GM19452 (cell line): ENCODE results near the gene LPP.

Experiments used
- ATAC-seq: cut with Tn5 transposase; IDR thresholded peaks from one replicate; pipeline ENCODE4 v1.9.1; 2021; ENCODE audit not compliant: unreplicated experiment

The LPP gene

GRCh38 chr3:188455748-188456147 is 301.8 kb downstream of the LPP start:
- ATAC-seq = no peak

GRCh38 chr3:188458756-188459155 is 304.8 kb downstream of the LPP start:
- no peak for ATAC-seq

GRCh38 chr3:188465311-188465710 is 311.4 kb downstream of the LPP start:
- no peak for ATAC-seq

- no peak for ATAC-seq
Observed at GRCh38 chr3:188468196-188468595, 314.2 kb downstream of the LPP start.

- ATAC-seq = no peak
Observed at GRCh38 chr3:188468662-188469061, 314.7 kb downstream of the LPP start.

- no peak for ATAC-seq
Observed at GRCh38 chr3:188469228-188469885, 315.4 kb downstream of the LPP start.

- no peak for ATAC-seq
Observed at GRCh38 chr3:188470508-188471130, 316.7 kb downstream of the LPP start.

GRCh38 chr3:188471723-188472122 is 317.8 kb downstream of the LPP start:
- ATAC-seq = no peak

- no peak for ATAC-seq
Observed at GRCh38 chr3:188472336-188472735, 318.4 kb downstream of the LPP start.

- ATAC-seq = no peak
Observed at GRCh38 chr3:188473045-188473444, 319.1 kb downstream of the LPP start.

- ATAC-seq = no peak
Observed at GRCh38 chr3:188473591-188474288, 319.8 kb downstream of the LPP start.

GRCh38 chr3:188476935-188477334 is 323.0 kb downstream of the LPP start:
- ATAC-seq = no peak

- no peak for ATAC-seq
Observed at GRCh38 chr3:188480011-188480410, 326.1 kb downstream of the LPP start.

- ATAC-seq = no peak
Observed at GRCh38 chr3:188482929-188483328, 329.0 kb downstream of the LPP start.

- ATAC-seq = no peak
Observed at GRCh38 chr3:188486126-188486525, 332.2 kb downstream of the LPP start.

GRCh38 chr3:188486952-188487351 is 333.0 kb downstream of the LPP start:
- ATAC-seq = no peak

GRCh38 chr3:188487652-188488051 is 333.7 kb downstream of the LPP start:
- no peak for ATAC-seq

GRCh38 chr3:188488801-188489200 is 334.8 kb downstream of the LPP start:
- ATAC-seq = no peak

GRCh38 chr3:188489639-188490405 is 335.9 kb downstream of the LPP start:
- ATAC-seq = no peak

- no peak for ATAC-seq
Observed at GRCh38 chr3:188490416-188490815, 336.5 kb downstream of the LPP start.

GRCh38 chr3:188491276-188491687 is 337.3 kb downstream of the LPP start:
- ATAC-seq = no peak

GRCh38 chr3:188496390-188496789 is 342.4 kb downstream of the LPP start:
- no peak for ATAC-seq
